ENCODE results near the gene CLCN1.
"Not testable (repeated sequence)": the region's sequence is repeated elsewhere in the genome, so short reads cannot be mapped to it uniquely, and the experiment has no call there.

The CLCN1 gene

DNA sequence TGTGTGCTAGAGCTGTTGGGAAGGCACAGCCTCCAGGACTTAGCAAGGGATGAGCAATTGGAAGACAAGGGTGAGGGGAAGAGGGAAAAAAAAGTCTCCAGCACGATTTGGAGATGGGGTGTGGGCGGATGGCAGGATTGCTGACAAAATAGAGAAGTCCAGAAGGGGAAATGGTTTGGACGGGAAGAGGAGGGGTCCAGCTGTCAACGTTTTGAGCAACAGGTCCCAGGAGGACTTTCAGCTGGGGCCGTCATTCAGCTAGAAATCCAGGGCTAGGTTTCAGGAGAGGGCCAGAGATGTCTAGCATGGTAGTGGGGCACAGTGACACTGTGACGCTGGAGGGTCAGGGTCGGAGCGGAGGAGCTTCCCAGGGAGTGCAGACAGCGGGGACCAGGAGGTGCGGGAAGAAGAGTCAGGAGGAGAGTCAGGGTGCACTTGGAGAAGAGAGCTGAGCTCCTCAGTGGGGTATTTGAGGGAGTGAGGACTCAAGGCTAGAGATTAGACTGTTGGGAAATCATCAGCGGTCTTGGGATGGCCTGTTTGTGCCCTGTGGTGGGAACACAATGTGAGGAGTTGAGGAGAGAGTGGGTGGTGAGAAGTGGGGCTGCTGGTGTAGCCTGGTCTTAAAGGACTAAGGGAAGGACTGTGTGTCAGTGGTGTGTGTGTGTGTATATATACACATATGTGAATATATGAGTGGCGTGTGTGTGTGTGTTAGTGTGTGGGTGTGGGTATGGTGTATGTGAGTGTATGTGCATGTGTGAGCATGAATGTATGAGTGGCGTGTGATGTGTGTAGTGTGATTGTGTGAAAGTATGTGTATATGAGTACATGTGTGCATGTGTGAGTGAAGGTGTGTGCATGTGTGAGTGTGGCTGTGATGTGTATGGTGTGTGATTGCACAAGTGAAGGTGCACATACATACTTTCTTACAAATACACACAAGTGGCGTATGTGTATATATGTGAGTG lies 69.0 kb downstream of the CLCN1 start:
- DNase-seq (ENCODE audit: low spot score), result no peak

DNA sequence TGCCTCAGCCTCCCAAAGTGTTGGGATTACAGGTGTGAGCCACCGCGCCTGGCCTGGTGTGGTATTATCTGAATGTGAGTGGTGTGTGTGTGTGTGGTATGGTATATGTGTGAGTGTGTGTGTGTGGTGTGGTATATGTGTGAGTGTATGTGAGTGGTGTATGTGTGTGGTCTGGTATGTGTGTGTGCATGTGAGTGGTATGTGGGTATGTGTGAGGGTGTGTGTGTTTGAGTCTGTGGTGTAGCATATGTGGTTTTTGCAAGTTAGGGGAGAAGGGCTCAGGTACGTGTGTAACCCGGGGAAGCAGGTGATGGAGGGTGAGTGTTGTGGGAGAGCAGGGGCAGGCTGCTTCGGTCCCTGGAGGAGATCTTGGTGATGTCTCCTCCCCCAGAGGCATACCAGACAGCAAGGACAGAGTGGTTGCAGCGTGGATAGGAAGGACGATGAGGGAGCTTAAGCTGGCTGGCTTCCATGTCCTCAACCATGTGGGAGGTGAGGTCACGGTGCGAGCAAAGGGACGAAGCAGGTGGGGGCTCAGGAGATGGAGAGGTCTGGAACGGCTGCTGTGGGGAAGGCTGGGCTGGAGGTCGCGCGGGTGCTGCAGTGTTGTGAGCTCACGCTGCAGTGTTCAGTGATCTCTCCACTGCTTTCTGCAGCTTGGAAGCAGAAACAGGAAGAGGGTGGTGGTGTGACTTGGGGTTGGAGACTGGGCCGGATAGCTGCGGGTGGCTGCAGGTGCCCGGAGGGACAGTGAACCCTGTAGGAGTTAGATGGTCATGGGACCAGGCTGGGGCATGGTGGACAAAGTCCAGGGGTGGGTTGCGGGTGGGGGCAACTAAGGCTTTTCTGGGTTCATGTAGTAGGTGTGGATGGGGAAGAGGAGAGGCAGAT lies 70.2 kb downstream of the CLCN1 start:
- no peak for DNase-seq (ENCODE audit: low spot score)

DNA sequence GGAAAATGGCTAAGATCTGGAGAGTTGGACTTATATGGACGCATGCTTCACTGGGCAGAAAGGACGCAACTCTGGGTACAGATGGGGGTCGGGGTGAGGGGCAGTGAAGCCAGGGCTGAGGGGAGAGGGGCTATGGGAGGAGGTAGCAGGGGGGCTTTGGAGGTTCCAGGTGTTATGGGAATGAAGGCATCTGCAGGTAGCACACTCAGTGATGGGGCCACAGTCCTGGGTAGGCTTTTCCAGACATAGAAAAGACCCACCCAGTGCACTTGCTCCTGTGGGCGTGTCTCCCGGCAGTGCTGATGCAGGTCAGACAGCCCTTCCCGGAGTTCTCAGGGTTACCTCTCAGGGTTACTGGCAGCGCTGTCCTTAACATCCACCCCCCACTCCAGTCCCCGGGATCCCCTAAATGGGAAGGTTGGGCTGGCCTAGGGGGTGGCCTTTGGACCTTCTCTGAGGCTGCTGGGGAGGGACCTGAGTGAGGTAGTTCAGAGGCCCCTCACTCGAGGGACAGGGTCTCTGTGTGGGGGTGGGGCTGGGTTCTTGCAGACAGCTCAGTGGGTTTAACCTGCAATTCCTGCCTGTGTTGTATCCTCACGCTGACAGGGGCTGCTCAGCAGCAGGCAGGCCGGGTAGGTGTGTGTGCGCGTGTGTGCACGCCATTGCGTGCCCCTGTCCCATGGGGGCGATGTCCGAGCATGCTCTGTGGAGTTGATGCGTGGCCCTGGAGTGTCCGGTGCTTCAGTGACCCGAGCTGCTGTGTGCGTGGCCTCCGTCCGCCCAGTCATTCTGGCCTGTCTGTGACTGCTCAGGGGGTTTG lies 71.5 kb downstream of the CLCN1 start:
- DNase-seq (ENCODE audit: low spot score), result no peak

DNA sequence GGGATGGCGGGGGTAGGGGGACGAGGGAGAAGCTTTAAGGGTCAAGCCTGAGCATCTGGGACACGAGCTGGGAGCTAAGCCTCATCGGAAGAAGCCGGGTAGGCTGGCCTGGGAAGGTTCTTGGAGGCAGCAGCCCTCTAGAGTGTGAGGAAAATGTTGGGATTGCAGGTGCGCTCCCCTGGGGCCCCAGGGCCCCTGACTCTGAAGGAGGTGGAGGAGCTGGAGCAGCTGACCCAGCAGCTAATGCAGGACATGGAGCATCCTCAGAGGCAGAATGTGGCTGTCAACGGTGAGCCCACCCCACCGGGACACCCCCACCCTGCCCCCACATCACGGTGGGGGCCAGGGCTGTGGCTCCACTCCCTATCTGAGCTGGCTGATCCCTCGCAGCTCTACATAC lies 72.1 kb downstream of the CLCN1 start:
- no peak for DNase-seq (ENCODE audit: low spot score)

DNA sequence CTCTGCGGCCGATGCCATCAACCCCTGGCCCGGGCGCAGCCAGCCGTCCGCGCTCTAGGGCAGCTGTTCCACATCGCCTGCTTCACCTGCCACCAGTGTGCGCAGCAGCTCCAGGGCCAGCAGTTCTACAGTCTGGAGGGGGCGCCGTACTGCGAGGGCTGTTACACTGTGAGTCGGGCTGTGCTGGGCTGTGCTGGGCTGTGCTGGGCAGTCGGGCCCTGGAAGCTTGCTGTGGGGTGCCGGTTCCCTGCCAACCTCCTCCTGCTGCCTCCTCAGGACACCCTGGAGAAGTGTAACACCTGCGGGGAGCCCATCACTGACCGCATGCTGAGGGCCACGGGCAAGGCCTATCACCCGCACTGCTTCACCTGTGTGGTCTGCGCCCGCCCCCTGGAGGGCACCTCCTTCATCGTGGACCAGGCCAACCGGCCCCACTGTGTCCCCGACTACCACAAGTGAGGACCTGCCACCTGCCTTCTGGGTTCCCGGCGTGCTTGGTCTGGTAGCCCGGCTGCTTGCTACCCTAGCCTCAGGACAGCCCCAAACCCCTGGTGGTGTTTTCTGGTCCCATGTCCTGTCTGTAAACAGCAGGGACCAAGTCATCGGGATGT lies 72.7 kb downstream of the CLCN1 start:
- DNase-seq (ENCODE audit: low spot score), result no peak

DNA sequence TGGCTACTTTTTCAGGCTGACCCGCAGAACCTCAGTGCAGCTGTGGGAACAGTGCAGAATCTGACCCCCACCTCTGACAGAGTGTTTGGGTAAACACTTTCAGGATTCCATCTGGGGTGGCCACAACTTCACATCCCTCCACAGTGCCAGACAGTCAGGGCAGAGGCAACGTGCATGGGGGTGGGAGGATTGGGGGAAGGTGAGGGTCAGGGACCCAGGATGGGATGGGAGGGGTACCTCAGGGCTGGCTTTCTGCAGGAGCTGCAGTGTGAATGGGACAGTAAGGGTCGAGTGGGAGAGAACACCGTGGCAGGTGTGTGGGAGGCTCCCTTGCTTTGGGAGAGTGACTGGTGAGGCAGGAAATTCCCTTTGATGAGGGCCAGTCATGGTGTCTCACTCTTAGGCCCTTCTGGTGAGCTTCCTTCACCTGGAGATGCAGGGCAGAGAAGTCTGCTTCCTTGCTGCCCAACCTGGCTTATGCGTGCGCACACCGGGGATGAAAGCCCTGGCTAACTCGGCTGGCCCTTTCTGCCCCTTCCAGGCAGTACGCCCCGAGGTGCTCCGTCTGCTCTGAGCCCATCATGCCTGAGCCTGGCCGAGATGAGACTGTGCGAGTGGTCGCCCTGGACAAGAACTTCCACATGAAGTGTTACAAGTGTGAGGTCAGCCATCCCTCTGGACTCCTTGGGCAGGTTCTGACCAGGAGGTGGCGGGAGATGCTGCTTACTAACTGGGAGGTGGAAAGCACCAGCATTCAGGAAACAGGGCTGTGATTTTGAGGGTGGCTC lies 73.6 kb downstream of the CLCN1 start:
- DNase-seq (ENCODE audit: low spot score), result no peak

DNA sequence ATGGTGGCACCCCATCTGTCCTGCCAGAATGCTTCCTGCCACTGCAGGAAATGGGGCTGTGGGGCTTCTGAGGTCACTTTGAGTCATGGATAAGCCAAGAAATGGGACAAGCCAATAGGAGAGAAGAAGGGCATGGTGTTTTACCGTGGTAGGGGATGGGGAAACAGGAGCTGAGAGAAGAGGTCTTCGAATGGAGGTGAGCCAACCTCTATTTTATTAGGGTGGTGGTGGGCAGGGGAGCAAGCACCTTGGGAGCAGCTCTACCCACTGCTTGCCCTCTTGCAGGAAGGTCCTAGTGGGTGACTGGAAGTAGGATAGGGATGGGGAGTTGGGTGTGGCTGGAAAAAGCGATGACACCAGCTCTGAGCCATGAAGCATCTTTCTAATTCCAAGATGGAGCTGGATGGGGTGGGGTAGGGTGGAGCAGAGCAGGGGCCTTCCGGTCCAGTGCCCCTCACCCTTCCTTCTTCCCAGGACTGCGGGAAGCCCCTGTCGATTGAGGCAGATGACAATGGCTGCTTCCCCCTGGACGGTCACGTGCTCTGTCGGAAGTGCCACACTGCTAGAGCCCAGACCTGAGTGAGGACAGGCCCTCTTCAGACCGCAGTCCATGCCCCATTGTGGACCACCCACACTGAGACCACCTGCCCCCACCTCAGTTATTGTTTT lies 74.3 kb downstream of the CLCN1 start:
- DNase-seq (ENCODE audit: low spot score), result no peak

DNA sequence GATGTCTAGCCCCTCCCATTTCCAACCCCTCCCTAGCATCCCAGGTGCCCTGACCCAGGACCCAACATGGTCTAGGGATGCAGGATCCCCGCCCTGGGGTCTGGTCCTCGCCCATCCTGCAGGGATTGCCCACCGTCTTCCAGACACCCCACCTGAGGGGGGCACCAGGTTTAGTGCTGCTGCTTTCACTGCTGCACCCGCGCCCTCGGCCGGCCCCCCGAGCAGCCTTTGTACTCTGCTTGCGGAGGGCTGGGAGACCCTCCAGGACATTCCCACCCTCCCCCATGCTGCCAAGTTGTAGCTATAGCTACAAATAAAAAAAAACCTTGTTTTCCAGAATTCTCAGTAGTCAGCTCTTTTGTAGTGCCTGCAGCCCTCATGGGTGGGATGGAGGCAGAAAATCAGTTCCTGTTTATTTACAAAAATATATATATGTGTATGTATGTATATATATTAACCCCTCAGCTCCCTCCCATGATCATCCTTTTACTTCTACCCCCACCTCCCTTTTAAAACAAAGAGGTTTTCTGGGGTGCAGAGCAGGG lies 74.9 kb downstream of the CLCN1 start:
- DNase-seq (ENCODE audit: low spot score), result no peak

DNA sequence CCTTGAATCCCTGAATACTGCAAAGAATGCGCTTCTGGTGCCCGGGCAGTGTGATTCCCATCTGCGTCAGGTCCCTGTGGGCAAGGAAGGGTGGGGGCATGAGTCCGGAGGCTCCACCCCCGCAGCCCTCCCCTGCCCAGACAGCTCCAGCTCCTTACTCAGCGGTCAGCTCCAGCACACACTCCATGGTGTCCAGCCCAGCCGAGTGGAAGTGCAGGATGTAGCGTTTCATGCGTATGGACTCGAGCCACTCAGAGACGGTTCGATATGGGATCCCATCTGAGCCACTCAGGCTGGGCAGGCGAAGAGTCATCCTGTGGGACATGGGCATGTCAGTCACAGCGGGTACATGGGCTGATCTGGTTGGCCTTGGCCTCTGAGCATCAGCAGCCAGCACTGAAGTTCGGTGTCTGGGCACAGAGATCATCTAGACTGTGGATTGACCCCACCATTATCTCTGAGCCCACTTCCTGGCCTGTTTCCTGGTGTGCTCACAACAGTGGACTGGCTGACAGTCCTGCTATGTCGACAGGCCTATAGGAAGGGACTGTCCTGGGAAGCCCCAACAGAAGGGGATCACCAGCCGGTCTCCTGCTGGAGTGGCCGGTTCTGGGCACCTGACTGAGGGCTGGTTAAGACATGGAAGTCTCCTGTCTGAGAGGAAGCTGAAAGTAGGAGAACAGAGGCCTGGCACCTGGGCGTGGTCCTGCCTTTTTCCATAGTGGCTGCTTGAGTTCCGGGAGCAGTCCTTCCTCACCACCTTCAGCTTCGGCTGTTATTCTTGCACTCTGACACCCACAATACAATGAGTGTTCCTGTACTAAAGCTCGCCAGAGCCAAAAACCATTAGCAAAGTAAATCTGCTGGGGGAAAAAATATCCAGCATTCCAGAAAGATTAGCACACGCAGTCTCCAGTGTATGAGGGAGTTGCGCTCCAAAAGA lies 75.8 kb downstream of the CLCN1 start:
- peak; percentile 86 for DNase-seq (ENCODE audit: low spot score)

DNA sequence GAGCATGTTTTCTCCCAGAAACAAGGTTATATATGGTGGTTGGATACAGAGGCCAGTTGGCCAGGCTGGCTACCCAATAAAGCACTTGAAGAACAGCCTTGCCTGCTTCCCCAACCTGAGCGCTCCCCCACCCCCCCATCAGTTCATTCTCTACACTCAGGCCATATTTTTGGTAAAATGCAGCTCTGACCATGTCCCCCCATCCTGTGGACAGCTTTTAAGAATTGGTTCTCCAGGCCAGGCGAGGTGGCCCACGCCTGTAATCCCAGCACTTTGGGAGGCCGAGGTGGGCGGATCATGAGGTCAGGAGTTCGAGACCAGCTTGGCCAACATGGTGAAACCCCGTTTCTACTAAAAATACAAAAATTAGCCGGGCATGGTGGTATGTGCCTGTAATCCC lies 76.5 kb downstream of the CLCN1 start:
- DNase-seq (ENCODE audit: low spot score), result not testable (repeated sequence)

DNA sequence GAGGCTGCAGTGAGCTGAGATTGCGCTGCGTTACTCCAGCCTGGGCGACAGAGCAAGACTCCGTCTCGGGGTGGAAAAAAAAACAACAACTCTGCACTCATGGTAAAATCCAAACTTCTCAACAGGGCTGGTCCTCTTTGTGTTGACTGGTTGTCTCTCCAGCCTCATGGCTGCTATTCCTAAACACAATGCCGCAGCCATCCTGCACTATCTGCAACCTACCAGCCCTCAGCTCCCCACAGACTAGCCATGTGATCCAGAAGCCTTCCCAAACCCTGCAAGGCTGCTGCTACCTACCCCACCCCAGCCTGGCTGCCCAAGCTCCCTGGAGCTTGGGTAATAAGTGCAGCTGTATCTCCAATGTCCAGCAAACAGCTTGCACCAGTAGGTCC lies 77.0 kb downstream of the CLCN1 start:
- DNase-seq (ENCODE audit: low spot score), result no peak

DNA sequence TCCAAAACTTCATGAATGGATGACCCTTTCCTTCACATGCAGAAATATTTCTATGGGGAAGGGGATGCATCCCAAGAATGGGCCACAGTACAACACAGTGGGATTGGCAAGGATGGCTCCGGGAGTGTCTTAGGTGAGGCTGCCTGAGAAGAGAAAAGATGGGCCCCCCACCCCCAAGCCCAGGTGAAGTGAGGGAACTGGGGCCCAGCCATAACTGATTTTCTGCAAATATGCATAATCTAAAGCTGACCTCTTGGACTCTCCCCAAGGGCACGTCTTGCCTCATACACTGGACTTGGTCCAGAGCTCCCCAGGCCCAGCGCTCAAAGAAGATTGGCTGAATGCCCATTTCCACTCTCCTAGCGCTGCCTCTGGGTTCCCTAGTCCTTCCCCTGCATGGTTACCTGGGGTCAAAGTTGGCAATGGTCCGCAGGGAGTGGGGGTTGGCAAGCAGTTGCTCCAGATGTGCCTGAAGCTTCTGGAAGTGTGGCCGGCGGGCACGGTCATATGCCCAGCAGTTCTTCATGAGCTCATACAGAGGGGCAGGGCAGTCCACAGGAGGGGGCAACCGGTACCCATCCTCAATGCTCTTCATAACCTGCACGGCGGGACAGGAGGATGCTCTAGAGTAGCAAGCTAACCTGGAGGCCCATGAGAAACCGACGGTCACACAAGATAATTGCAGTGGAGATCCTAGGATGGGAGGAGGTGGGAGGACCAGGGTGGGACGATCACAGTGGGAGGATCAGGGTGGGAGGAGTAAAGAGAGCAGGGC lies 77.5 kb downstream of the CLCN1 start:
- DNase-seq (ENCODE audit: low spot score), result no peak

DNA sequence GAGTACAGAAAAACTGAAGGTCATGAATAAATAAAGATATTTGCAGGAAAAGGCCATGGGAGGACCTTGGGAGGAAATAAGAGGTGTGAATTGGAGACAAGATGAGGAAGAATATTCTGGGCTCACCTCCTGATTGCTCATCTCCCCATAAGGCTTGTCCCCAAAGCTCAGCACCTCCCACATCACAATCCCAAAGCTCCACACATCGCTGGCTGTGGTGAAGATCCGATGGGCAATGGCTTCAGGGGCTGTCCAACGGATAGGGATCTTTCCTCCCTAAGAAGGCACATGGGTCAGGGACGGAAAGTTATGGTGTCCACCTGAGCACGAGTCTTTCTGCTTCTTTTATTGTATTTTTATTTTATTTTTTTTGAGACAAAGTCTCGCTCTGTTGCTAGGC lies 78.2 kb downstream of the CLCN1 start:
- DNase-seq (ENCODE audit: low spot score), result no peak

DNA sequence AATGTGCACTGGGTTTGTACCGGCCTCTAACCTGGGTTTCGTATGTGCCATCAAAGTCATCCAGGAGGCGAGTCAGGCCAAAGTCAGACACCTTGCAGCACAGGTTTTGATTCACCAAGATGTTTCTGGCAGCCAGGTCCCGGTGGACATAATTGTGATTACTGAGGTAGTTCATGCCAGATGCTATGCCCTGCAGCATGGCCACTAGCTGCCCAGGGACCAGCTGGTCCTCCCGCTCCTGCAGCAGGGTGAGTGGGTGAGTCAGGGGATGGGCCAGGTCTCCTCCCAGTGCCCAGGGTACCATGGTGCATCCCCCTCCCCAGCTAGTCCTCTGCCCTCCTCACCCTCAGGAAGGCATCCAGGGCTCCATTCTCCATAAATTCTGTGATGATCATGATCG lies 78.9 kb downstream of the CLCN1 start:
- no peak for DNase-seq (ENCODE audit: low spot score)

DNA sequence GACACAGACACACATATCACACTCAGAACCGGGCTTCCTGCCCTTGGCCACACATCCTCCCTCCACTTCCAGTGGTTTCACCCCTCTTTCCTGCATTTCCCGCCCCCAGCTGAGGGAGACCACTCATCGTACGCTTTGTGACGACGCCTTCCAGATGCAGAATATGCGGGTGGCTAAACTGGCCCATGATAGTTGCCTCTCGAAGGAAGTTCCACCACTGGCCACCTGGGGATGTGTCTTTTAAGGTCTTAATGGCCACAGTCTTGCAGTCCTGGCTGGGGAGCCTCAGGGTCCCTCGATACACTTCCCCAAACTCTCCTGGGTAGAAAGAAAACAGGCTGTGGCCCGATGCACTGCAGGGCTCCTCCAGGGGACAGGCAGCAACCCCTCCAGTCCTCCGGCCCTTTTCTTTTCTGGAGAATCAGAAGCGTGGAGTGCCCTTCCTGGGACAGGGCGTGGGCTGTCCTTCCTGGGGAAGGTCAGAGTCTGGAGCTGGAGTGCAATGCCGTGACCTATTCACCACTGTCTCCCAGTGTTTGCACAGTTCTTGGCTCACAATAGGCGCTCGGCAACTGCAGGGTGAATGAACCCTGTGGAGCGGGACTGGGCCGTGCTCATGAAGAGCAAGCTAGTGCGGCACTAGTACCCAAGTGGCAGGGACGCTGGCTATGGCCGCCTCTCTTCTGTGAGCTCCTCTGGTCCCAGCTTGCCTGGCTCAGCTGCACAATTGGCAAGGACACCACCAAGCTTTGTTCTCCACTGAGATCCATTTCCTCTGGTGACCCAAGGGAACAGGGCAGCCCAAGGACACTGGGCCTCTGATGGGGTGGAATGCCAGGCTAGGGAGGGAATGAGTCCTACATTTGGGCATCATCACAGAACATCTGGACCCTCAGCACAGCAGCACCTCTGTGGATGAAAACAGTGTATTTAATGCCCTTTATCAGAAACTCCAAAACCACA lies 79.6 kb downstream of the CLCN1 start:
- no peak for DNase-seq (ENCODE audit: low spot score)

DNA sequence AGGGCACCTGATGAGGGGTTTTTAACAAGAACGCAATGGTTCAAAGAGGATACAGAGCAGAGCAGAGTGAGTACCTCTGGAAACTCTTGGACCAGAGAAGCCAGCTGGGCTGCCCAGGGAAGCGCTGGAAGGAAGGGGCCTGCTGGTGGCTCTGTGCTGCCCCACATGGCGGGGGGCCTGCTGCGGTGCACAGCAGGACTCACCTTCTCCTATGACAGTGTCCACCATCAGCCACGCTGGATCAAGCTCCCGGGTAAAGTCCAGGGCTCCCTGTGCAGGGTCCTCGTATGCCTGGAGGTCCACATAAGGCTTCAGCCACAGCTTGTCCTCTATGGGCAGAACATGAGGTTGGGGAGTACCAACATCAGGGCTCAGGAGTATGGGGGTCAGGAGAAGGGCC lies 80.3 kb downstream of the CLCN1 start:
- no peak for DNase-seq (ENCODE audit: low spot score)

All from AG08396 (cell line).